A549 (cell line): ENCODE measurements around the gene INHBE.

Experiments
- BHLHE40 ChIP-seq: IDR thresholded peaks from 2 replicates; pipeline ENCODE4 v1.6.1; 2012; ENCODE audit warnings: low read depth, low read length, inconsistent platforms
- FOXS1 ChIP-seq: fragments of 250-450 bp; sonication (Bioruptor Pico); IDR thresholded peaks from 2 replicates; pipeline ENCODE4 v1.5.0; 2020; ENCODE audit warnings: mild to moderate bottlenecking, moderate library complexity
- TF ChIP-seq, protein P1 (sequence below): fragments of >200 bp; sonication (Bioruptor Twin); formaldehyde crosslinking; IDR thresholded peaks from 3 replicates; pipeline ENCODE4 v1.5.1; 2016

- TF ChIP-seq, protein P1, sequence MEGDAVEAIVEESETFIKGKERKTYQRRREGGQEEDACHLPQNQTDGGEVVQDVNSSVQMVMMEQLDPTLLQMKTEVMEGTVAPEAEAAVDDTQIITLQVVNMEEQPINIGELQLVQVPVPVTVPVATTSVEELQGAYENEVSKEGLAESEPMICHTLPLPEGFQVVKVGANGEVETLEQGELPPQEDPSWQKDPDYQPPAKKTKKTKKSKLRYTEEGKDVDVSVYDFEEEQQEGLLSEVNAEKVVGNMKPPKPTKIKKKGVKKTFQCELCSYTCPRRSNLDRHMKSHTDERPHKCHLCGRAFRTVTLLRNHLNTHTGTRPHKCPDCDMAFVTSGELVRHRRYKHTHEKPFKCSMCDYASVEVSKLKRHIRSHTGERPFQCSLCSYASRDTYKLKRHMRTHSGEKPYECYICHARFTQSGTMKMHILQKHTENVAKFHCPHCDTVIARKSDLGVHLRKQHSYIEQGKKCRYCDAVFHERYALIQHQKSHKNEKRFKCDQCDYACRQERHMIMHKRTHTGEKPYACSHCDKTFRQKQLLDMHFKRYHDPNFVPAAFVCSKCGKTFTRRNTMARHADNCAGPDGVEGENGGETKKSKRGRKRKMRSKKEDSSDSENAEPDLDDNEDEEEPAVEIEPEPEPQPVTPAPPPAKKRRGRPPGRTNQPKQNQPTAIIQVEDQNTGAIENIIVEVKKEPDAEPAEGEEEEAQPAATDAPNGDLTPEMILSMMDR = no peak
- TF ChIP-seq FOXS1 (CRISPR knock-in tag) (no peak), BHLHE40 (no peak)
Measured at GRCh38 chr12:57490126-57490525, 35.0 kb downstream of the INHBE start.
